Fibroblast of skin of abdomen (primary cell): ENCODE measurements around the gene FAM149A.

ENCODE experiments used
- DNase-seq: peaks from one replicate; pipeline ENCODE4 v3.0.0-alpha.2; 2013

The FAM149A gene

DNA sequence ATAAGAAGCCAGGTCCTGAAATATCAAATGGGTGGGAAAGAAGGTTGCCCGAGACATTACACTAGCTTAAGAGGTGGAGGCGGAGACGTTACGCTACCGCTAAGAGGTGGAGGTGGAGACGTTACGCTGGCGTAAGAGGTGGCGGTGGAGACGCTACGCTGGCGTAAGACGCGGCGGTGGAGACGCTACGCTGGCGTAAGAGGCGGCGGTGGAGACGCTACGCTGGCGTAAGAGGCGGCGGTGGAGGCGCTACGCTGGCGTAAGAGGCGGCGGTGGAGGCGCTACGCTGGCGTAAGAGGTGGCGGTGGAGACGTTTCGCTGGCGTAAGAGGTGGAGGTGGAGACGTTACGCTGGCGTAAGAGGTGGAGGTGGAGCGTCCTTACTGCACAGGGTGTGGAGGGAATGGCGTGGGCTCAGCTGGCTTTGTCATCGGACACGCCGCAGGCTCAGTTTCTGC, 99.6 kb downstream of the FAM149A start:
- DNase-seq: peak; percentile 72

GRCh38 chr4:186204686-186205085, 100.2 kb downstream of the FAM149A start:
- no peak for DNase-seq

- DNase-seq: no peak
Observed at GRCh38 chr4:186205156-186205555, 100.7 kb downstream of the FAM149A start.

DNA sequence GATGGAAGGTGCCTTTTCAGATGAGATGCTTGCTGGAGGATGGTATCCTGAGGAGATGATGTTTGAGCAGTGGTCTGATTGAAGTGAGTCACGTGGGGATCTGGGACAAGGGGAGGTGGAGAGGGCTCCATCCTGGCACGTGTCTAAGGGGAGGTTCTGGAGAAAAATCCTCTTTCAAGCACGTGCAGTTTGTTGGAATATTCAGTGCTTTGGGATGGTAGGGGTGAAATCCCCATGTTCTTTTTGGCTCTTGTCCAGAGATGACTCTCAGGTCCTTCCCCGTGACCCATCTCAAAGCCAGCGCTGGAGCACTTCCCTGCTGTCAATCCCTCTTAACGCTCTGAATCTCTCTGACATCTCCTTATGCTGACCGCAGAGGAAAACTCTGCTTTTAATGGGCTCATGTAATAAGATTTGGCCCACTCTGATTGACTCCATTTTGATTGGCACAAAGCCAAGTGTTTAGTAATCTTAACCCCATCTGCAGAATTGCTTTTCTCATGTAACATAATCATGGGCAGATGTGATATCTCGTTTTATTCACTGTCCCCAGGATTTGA, 112.0 kb downstream of the FAM149A start:
- DNase-seq: peak; percentile 10

DNA sequence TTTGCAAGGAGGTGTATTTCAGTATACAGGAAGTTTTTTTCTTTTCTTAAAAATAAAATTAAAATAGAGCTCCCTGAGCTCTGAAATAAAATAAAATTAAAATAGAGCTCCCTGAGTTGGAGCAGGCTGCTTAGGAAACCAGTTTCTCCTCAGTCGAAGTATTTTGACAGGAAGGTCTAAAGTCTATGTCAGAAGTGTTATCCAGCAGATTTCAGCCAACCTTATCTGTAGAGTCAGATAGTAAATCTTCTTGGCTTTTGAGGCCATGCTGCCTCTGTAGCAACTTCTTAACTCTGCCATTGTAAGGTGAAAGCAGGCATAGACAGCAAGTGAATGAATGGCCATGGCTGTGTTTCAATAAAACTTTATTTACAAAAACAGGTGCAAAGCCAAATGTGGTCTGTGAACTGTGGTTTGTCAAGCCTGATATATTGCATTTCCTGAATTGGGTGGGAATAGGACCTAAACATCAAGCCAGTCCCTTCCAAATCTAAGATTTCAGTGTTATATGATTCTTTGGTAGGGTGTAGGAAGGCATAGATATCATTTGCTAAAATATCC, 113.3 kb downstream of the FAM149A start:
- DNase-seq: no peak

GRCh38 chr4:186221624-186222023, 117.1 kb downstream of the FAM149A start:
- no peak for DNase-seq
